Fibroblast of skin of scalp (primary cell): ENCODE measurements around the gene MYO5A.

Experiments used
- DNase-seq: peaks from one replicate; pipeline ENCODE4 v3.0.0-alpha.2; 2013

The MYO5A gene

DNA sequence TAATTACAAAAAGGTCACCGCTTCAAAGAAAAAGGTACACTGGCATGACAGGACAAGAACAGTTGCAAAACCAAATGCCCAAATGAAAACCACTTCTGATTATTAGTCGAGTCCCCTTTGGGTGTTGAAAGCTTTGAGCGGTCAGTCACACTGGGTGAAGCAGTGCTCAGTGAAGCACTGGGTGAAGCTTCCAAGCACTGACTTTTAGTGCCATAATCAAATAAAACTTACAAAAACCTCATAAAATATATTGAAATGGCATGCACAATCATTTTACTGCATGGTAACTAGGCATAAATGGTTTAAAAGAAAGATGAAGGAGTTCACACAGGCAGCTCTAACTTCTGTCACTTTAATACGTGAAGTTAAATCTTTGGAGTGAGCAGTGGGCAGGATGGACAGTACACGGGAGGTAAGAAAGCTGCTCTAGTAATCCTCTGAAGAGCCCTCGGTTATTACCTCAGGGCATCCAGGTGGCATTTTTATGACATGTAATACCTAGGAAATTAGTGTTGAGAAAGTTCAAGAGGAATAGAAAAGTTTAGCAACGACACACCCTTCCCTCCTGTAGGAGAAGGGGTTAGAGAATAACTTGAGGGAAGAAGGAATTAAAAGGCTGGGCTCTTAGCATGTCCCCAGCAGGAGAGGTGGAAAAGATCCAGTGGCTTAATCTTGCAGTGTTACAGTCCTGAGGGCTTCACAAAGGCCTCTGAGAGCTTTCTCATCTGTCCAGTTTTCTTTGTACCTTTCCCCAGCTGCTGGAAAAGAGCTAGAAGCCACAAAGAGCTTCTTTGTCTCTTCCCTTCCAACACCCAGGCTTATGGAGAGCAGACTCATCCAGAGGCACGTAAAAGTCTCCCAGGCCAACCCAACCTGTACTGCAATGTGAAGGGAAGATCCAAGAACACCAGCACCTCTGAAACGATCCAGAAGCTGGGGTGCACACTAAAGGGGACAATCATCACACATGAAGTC lies 168.2 kb downstream of the MYO5A start:
- DNase-seq: no peak

DNA sequence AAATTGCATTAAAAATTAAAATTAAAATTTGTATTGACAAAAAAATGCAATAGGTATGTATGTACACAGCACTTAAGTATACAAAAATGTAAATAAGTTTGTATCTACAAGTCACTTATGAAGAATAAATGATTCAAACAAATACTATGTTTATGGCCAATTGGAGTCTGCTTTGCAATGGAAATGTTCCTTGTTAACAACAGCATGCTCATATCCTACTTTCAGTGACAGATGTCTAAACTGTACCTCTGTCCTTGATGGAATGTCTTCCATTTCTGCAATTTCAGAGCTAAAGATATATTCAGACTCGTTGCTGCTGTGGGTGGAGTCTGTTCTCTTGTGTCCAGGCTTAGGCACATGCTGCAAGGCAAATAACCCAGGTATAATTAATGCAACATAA lies 169.0 kb downstream of the MYO5A start:
- DNase-seq: no peak

DNA sequence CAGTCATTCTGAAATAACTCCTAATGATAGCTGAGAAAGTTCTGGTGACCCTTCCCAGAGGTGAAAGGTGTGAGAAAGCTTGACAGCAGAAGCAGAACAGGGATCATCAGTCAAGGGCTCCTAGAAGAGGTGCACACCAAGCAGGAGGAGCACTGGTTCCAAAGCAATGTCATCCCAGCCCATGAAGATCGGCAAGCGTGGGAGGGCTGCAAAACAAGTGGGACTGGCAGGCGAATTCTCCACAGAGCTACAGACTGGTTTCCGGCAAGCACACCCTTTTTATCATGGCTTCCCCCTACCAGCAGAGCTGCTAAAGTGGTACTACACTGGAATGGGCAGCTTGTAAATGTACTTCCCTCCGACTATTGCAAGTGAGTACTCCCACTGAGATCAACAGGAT lies 170.7 kb downstream of the MYO5A start:
- no peak for DNase-seq

DNA sequence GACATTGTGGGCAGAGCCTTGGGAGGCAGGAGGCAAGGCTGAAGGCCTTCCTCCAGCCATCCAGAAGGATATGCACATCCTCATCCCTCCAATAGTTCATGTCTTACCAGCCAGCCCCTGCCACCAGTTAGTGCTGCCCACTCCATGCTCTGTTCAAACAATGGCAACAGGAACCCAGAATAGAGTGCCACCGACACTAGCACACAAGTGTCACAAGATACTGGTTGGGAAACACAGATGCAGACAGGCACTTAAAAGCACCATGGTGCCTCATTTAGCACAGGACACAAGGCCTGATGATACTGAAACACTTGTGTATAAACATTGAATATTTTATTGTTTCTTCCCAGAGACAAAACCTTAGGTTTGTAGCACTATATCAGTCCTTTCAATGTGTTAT lies 176.6 kb downstream of the MYO5A start:
- DNase-seq: no peak

DNA sequence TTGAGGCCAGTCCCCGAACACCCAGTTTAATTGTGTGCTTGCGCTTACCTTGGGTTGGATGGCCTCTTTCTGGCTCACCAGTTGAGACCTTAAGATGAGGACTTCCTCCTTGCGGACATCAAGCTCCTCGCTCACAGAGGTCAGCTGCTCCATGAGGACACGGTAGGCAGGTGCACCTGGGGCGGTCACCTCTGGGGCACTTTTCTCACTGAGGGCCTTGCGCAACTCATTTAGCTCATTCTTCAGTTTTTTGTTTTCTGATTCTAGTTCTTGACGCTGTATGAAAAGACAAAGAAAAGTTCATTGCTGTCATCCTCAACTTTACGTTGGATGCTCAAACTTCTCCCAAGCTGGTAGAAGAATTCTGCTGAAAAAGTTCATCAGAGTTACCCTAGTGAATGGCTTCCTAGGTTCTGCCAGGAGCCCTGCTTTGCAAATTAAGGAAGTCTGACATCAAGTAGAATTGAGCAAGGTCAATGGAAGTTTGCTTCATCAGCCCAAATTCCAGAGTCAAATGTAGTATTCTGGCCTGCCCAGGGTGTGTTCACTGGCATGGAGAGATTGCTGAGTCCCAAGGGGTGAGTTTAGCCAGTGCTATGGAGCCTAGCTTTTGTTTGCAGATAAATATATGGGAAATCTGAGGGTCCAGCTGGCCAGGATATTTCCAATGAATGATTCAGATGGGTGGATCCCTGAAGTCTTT lies 177.3 kb downstream of the MYO5A start:
- DNase-seq: no peak

DNA sequence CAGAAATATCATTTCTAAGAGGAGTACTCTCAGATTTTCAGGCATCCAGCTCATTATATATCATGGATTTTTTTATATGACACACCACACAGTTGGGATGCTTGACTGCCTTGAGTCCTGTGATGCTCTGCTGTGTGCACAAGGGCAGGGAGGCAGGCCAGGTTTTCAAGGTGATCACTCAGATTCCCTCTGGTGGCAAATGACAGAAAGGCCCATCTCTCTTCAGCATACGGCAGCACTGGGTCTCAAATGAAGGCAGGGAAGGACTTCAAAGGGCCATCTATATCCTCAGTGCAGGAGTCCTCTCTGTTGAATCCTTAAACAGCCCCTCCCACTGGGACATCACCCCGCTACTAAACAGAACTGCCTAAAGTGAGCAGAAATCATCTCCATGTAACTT lies 178.3 kb downstream of the MYO5A start:
- no peak for DNase-seq

DNA sequence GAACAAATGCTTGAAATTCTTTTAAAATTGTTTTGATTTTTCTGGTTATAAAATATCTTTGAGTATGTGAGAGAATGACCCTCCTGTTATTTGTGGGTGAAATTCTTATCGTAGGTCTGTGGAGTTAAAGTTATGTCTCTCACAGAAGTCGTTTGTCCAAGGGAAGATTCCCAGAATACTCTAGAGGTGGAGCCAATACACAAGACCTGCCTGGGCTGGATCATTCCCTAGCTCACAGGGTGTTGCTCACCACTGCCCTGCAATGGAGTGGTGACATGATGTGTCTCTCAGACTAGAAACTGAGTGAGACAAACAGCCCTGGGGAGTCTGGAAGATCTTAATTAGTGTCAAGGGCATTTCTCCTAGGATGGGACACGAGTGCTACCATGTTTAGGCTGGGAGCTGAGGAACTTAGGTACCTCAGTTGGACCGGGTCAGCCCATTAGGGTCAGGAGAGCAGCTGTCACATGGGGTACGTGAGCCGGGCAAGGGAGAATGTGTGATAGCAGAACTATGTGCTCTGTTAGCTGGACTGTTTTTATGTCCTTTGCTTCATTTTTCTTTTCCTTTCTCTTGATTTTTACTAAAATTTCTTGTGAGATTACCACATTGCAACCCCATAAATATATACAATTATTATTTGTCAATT lies 179.5 kb downstream of the MYO5A start:
- peak; percentile 85 for DNase-seq

DNA sequence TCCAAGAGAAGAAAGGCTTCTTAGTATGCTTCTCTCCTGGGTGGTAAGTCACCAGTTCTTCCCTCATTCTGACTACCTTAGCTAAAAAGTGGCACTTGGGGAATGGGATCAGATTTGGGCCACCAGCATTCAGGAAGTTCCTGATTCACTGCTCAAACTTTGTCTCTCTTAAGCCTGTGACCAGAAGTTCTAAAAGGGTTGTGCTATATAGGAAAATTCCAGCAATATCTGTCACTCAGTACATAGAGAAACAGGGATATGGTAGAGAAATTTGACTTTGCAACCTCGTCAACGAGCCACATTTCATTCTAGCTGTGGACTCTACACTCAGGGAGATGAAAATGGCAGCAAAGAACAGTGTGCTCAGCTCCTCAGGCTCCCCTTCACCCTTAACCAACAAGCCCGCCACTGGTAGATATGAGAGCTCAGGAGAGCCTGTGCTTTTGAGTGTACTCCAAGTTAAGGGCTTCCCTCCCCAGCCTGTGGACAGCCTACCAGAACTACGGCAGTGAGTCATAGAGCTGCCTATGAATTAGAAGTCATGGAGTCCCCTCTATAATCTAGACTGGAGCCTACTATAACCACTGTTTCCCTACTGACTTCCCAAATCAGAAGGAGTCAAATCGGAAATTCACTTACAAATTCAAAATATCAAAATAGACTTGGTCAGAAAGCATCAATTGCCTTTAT lies 180.5 kb downstream of the MYO5A start:
- DNase-seq: peak; percentile 54

DNA sequence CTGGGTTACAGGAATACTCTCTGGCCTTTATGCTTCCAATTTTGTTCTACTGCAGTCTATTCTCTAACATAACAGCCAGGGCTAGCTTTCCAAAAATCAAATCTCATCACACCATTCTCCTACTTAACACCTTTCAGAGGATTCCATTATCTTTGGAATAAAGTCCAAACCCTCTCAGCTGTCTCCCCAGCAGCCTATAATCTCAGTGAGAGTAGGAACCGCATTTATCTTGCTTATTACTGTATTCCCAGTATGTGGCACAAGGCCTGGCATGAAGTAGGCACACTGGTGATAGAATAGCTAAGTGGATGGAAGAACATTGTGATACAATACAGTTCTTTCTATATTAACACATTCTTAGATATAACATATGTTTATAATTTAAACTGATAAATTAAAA lies 184.1 kb downstream of the MYO5A start:
- DNase-seq: no peak

DNA sequence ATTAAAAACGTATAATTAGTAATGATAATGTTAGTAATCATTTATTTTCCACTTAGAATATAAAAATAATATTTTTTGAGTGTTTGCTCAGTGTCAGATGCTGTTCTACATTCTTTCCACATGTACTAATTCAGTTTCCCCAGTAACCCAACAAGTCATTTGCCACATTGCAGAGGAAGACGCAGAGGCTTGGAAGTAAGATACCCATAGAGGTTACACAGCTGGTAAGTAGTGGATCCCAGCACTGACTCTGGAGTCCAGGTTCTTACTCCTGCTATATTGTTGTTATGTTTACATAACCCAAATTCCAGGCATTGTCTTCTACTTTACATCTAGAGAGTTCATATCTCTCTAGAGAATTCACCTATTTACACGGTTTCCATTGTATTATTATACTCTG lies 184.8 kb downstream of the MYO5A start:
- DNase-seq: peak; percentile 28

DNA sequence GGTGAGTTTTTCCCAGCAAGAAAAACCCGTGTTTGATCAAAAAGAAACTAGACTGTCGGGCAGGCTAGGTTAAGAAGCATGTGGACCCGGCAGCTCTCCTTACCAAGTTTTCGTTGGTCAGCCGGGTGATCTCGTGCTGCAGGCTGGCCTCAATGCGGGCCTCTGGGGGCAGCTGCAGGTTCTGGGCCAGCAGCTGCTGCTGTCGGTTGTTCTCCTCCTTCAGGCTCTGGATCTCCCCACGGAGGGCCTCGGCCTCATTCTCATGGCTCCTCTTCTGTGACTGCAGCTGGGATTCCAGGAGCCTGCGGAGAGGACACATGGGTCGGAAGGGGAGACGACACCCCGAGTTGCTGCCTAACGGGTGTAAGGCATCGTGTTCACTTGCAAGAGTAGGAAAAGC lies 188.6 kb downstream of the MYO5A start:
- DNase-seq: no peak

DNA sequence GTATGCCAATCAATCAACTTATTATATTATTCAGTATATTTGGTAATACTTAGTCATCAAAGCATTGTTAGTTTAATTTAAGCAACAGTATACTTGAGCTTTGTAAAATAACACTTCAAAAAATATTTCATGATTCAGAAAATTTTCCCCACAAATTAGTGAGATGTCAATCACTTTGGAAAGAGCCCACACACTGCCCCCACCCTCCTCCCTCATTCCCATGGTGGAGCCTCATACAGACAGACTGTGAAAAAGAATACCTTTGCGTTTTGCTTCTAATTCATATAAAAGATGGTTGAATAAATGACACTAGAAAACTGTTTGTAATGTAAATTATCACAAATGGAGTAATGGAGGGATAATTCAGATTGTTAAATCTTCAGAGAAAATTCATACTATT lies 189.8 kb downstream of the MYO5A start:
- no peak for DNase-seq

DNA sequence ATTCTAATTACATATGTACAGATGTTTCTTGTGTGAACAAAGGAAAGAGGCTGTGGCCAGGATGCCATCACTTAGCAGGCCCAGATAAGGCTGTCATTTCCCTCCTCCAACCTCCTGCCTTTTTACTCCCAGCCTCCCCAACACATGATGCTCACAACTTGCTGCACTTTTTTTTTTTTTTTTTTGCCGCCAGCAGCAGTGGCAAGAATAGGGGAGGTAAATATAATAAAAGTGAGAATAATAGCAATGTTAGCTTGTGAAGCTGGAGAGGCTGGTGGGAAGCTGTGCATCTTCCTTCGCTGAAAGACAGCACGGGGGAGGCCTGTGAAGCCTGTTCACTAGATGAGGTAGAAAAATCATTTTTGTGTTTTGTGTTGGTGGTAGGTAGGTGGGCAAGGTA lies 190.6 kb downstream of the MYO5A start:
- DNase-seq: no peak

DNA sequence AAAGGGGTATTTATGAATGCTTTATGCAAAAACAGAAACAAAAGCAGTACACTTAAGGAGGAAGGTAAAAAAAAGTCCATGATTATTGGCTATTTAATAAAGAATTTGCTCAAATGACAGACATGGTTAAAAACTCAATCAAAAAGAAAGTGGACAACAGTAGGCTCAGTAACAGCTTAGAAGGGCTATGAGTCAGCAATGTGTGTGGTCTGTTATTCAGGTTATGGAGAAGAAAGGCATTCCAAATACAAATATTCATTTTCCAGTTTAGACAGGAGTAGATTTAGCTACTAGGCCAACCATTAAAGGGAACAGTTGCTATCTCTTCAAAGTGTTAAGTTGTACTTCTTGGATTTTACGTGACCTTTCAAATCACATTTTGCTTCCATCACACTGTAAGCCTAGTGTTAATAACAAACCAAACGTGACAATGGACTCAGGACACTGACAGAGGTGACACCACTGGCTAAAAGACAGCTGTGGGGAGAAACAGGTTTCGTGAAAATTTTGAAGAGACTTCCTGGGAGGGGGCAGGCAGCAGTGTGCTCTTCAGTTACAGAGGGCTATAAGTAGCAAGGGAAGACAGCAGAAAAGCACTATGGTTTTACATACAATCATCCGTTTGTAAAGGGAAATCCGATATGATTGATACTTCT lies 191.4 kb downstream of the MYO5A start:
- DNase-seq: peak; percentile 68

DNA sequence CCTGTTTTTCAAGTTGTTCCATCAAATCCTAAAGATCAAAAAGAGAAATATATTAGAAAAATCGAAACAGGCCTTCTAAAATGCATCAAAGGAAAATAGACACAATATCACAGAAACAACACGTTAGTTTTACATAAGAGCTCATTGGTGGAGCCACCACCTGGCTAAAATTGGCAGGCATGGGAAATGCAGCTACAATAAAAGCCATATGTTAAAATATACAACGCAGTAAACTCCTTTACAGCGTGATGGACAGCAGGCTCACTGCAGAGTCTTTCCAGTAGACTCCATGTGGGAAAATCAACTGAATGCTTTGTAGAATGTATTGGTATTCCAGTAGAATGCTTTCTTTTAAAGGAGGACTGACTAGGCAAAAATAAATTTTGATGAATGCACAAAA lies 192.2 kb downstream of the MYO5A start:
- no peak for DNase-seq

DNA sequence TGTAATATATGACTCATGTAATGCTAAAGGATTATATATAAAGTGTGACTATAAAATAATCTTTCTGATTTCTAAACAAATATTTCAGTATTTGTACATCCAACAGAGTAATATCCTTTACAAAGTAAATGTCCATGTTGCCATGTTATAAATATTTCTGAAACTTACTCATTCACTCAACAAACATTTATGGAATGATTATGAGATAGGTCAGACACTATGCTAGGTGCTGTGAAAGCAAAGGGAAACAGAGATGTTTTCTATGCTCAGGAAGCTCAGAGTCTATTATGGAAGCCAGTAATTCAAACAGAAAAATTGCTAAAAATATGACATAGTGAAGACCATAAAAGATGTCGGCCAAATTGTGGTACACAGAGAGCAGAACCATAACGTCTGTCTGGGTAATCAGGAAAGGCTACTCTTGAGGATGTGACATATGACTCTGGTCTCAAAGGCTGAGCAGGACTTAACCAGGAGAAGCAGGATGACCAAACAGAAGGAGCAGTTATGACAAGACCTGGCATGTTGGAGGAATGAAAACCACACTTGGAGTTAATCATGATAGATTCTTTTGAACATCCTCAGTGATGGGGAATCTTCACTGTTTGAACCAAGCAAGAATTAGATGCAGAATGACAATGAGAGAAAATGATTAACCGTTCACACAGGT lies 194.1 kb downstream of the MYO5A start:
- peak; percentile 46 for DNase-seq

DNA sequence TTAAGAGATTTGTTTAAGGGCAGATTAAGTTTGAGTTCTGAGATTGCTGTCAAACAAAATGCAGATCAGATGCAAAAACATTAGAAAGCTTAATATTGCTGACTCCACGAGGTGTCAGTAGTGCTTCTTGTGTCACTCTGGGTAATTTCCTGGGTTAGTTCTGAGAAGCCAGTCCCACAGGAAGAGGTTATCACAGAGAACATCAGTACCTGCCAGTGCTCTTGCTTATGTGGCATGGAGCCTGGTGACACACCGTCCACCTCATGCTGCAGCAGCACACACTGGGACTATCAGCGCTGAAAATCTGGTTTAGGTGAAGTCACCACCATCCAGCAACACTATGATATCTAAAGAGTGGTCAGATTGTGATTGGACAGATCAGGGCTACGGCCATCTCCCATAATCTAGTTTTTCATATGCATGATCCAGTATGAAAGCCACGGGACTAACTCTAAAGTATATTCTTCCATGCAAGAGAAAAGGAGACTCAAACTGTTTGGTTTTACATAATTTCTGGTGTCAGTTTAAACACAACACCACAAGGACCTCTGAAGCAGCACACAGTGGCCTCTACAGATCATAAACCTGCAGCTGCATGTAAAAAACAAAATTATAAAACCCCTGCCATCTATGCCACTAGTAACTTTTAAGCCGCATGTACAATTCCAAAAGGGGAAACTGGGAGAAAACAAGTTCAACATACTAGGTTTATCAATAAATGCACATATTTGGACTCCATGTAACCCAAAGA lies 197.0 kb downstream of the MYO5A start:
- DNase-seq: peak; percentile 56

DNA sequence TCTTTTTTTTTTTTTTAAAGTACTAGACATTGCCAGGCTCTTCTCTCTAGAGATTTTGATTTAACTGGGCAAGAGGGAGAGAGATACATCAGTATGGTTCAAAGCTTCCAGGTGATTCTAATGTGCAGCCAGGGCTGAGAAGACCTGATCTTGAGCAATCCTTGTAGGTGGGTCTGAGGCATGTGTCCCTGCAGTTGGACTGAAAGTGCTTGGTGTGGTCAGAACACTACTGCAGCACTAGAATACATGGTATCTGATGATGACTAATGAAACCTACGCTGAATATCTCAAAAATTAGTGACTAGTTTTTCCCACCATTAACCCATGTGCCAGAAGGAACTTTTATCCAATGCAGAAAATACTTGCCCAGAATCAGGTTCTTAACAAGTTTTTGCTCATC lies 198.7 kb downstream of the MYO5A start:
- DNase-seq: no peak

DNA sequence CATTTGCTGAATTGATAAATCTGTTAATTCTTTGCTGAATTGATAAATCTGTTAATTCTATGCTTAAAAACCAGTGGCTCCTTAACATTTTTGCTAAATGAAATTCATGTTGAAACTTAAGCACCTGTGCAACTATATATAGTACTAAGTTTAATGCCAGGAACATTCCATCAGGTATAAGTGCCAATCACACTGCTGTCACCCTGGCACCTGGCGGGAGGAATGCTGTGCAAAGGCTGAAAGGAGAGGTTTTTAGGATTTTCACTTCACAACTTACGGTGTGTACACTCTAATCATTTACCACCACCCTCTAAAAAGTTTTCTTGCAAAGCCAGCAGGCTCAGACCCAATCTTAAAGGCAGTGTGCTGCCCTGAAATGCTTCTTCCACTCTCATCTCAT lies 199.5 kb downstream of the MYO5A start:
- no peak for DNase-seq

DNA sequence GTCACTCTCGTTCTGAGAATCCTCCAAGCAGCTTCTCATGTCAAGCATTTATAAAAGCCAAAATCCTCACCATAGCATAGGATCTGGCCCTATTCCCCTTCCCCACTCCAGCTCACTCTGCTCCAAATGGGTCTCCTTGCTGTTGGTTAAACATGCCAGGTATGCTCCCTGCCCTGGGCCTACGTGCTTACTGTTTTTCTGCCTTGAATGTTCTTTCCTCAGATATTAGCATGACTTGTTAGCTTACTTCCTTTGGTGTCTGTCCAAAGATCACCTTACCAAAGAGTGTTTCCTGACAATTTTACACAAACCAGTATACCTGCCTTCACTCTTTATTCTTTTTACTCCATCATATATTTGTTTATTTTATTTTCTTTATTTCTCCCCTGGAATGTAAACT lies 200.0 kb downstream of the MYO5A start:
- no peak for DNase-seq

DNA sequence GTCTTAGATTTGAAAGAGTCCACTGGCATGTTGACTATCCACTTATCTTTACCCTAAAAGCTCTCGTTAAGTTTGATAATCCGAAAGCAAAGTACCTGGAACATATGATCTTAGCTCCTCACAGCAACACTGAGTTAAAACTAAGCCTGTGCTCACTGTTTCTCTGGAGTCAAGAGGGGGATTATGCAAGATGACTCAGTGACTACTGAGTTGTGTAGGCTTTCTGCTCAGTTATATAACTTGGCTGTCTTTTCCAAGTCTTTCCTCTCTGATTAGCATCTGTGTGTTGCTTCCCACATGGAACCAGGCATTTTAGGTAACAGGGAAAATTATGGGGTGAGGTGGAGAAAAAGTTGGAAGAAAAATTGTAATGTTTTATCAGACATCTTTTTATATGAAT lies 201.9 kb downstream of the MYO5A start:
- no peak for DNase-seq
